ENCODE data around the gene JCAD.

- TF ChIP-seq, protein P1, sequence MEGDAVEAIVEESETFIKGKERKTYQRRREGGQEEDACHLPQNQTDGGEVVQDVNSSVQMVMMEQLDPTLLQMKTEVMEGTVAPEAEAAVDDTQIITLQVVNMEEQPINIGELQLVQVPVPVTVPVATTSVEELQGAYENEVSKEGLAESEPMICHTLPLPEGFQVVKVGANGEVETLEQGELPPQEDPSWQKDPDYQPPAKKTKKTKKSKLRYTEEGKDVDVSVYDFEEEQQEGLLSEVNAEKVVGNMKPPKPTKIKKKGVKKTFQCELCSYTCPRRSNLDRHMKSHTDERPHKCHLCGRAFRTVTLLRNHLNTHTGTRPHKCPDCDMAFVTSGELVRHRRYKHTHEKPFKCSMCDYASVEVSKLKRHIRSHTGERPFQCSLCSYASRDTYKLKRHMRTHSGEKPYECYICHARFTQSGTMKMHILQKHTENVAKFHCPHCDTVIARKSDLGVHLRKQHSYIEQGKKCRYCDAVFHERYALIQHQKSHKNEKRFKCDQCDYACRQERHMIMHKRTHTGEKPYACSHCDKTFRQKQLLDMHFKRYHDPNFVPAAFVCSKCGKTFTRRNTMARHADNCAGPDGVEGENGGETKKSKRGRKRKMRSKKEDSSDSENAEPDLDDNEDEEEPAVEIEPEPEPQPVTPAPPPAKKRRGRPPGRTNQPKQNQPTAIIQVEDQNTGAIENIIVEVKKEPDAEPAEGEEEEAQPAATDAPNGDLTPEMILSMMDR (conservative IDR thresholded peaks at IDR 0.05): no peak
- TF ChIP-seq EZH2 (IDR thresholded peaks at IDR 0.05; ENCODE audit: low read depth): no peak
Measured at GRCh38 chr10:30018496-30018895, 40.9 kb downstream of the JCAD start.

Measured in PC-9 (cell line).